ENCODE data around the gene ZFY.
"Not testable (repeated sequence)": the region's sequence is repeated elsewhere in the genome, so short reads cannot be mapped to it uniquely, and the experiment has no call there.

ZFY gene

DNA sequence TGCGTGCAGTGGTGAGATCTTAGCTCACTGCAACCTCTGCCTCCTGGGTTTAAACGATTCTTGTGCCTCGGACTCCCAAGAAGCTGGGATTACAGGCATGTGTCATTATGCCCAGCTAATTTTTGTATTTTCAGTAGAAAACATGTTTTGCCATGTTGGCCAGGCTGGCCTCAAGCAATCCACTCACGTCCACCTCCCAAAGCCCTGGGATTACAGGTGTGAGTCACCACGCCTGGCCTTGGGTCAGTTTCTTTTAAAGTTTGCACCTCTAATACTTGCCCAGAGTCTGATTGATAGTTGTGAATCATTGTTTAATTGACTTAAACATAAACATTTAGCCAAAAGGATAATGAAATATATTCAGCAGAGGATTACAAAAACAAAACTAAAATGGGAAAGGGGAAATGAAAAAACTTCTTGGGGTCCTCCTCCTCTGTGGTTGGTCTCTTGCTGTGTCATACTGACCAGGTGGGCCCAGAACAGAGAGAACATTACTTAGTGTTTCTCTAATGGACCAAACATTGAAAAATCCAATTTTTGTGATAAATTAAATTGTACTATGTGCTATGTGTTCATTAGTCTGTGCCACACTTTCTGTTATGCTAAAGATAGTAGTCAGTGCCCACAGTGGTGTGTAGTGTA lies 38.0 kb downstream of the ZFY start:
- no peak for DNase-seq (ENCODE audit: low spot score)

DNA sequence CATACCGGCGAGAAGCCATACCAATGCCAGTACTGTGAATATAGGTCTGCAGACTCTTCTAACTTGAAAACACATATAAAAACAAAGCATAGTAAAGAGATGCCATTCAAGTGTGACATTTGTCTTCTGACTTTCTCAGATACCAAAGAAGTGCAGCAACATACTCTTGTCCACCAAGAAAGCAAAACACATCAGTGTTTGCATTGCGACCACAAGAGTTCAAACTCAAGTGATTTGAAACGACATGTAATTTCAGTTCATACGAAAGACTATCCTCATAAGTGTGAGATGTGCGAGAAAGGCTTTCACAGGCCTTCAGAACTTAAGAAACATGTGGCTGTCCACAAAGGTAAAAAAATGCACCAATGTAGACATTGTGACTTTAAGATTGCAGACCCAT lies 44.1 kb downstream of the ZFY start:
- no peak for DNase-seq (ENCODE audit: low spot score)

DNA sequence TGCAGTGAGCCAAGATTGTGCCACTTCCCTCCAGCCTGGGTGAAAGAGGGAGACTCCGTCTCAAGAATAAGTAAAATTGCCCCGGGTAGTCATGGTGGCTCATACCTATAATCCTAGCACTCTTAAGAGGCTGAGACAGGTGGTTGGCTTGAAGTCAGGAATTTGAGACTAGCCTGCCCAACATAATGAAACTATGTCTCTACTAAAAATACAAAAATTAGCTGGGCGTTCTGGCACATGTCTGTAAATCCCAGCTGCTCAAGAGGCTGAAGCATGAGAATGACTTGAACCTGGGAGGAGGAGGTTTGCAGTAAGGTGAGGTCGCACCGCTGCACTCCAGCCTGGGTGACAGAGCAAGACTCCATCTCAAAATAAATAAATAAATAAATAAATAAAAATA lies 49.3 kb downstream of the ZFY start:
- DNase-seq (ENCODE audit: low spot score), result no peak

DNA sequence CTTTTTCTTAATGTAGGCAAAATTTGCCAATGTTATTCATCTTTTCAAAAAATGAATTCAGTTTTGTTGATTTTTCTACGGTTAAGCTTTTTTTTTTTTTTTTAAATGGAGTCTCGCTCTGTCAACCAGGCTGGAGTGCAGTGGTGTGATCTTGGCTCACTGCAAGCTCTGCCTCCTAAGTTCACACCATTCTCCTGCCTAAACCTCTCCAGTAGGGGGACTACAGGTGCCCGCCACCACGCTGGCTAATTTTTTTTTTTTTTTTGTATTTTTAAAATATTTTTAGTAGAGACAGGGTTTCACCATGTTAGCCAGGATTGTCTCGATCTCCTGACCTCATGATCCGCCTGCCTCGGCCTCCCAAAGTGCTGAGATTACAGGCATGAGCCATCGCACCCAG lies 52.0 kb downstream of the ZFY start:
- not testable (repeated sequence) for DNase-seq (ENCODE audit: low spot score)

GRCh38 chrY:2997369-2997768 lies 62.2 kb downstream of the ZFY start:
- not testable (repeated sequence) for DNase-seq (ENCODE audit: low spot score)

DNA sequence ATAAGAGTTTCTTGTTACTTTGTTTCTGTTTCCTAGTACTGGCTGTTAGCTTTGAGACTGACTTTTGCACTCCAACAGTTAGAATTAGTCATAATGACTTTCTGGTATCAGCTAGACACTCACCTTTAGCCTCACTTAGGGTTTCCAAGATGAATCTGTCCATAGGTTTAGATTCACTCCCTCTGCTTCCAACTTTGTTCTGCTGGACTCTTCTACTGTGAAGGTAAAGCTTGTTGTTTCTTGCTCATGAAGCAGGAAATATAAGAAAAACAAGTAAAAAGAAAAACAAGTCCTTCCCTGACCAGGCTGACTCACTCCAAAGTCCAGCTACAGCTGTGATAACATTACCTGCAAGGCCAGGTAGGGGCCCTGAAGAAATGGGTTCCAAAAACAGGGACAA lies 67.0 kb downstream of the ZFY start:
- no peak for DNase-seq (ENCODE audit: low spot score)

DNA sequence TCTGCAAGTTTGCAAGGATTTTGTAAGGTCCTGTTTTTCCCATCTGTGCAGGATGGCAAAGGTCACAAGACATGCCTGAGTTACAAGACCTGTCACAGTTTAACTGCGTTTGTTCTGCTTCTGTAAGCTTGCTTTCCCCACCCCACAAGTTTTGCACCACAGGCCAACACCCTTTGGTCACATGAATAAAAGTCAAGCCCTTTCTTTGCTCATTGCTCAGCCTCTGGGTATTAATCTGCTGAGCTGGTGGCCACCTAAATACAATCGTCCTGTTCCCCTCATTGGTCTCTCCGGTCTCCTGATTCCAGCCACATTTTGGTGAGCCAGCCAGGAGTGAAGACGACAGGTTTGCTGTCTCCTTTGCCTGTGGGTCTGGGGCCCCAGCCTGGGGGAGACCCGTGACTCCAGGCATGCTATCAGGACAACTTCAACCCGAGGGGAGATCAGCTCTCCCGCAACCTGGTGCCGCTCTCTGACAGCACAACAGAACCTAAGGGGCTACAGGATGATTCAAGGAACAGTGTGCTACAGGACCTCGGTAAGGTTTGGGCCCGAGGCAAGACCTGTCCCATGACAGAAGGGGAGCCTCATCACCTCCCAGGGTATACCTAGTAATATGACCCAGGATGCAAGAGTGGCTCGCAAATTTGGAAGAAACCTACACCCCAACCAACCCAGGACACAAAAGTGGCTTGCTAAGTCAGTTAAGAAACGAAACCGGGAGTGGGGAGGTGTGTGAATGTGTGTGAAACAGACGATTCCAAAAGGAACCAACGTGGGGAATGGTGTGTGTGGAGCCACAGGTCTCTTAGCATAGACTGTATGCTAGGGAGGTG lies 67.7 kb downstream of the ZFY start:
- DNase-seq (ENCODE audit: low spot score), result no peak

GRCh38 chrY:3003516-3003830 lies 68.3 kb downstream of the ZFY start:
- no peak for DNase-seq (ENCODE audit: low spot score)

GRCh38 chrY:3003846-3004245 lies 68.7 kb downstream of the ZFY start:
- no peak for DNase-seq (ENCODE audit: low spot score)

- not testable (repeated sequence) for DNase-seq (ENCODE audit: low spot score)
These were observed 70.8 kb downstream of the ZFY start for GRCh38 chrY:3006031-3006430.

- no peak for DNase-seq (ENCODE audit: low spot score)
These were observed 72.8 kb downstream of the ZFY start for GRCh38 chrY:3007967-3008366.

GRCh38 chrY:3012226-3012625 lies 77.0 kb downstream of the ZFY start:
- no peak for DNase-seq (ENCODE audit: low spot score)

- no peak for DNase-seq (ENCODE audit: low spot score)
These were observed 81.4 kb downstream of the ZFY start for GRCh38 chrY:3016594-3016993.

GRCh38 chrY:3018546-3018945 lies 83.4 kb downstream of the ZFY start:
- DNase-seq (ENCODE audit: low spot score), result no peak

GRCh38 chrY:3019584-3019983 lies 84.4 kb downstream of the ZFY start:
- no peak for DNase-seq (ENCODE audit: low spot score)

DNA sequence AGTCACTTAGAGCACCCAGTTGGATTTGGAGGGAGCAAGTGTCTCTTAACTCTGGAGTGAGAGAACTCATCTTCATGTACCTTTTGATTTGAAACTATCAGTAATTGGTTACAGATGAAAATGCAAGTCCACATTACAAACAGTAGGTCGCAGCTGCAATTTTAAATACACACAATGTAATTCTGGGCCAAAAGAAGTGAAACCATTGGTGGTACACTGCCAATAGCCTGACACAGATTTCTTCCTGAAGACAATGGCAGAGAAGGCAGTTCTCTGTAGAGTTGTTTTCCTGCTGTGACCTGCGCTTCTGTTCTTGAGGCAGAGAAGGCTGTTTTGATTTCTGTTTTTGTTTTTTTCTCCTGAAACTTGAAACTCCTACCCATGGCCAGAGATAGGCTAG lies 86.0 kb downstream of the ZFY start:
- no peak for DNase-seq (ENCODE audit: low spot score)

GRCh38 chrY:3023606-3024005 lies 88.4 kb downstream of the ZFY start:
- DNase-seq (ENCODE audit: low spot score), result no peak

DNA sequence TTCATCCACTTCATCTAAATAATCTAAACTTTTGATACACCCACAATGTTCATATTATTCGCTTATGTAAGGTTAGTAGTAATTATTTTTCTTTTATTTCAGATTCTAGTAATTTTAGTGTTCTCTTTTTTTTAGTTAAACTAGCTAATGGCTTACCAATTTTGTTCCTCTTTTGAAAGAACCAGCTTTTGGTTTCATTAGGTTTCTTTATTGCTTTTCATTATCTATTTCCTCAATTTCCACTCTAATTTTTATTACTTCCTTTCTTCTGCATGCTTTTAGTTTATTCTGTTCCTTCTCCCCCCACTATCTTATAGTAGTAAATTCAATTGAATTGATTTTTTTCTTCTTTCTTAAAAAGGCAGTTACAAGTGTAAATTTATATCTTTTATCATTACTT lies 90.2 kb downstream of the ZFY start:
- DNase-seq (ENCODE audit: low spot score), result no peak

Measured in kidney tubule cell (primary cell).